Osteocyte (in vitro differentiated cells): ENCODE data around the gene NAALAD2. TPM values are rescaled to one million over a fixed set of nuclear protein-coding genes. Genes with fewer than 3 reads are reported as not detected.

Experiments used
- DNase-seq: peaks from one replicate; pipeline ENCODE4 v3.0.0; 2021; ENCODE audit warnings: mixed read lengths; ENCODE audit not compliant: unreplicated experiment; ENCODE audit errors: extremely low spot score
- H3K27ac Mint-ChIP-seq: one replicate; pipeline ENCODE4 v1.8.0; 2021; ENCODE audit warnings: mild to moderate bottlenecking, mixed read lengths; ENCODE audit not compliant: unreplicated experiment
- H3K27me3 Mint-ChIP-seq: one replicate; pipeline ENCODE4 v1.8.0; 2021; ENCODE audit warnings: mixed read lengths; ENCODE audit not compliant: unreplicated experiment
- H3K36me3 Mint-ChIP-seq: one replicate; pipeline ENCODE4 v1.8.0; 2021; ENCODE audit warnings: mixed read lengths; ENCODE audit not compliant: unreplicated experiment
- H3K4me1 Mint-ChIP-seq: one replicate; pipeline ENCODE4 v1.8.0; 2021; ENCODE audit warnings: mixed read lengths; ENCODE audit not compliant: unreplicated experiment
- H3K4me3 Mint-ChIP-seq: one replicate; pipeline ENCODE4 v1.8.0; 2021; ENCODE audit warnings: mild to moderate bottlenecking, moderate library complexity, mixed read lengths; ENCODE audit not compliant: unreplicated experiment
- H3K9me3 Mint-ChIP-seq: one replicate; pipeline ENCODE4 v1.8.0; 2021; ENCODE audit warnings: mixed read lengths; ENCODE audit not compliant: unreplicated experiment
- CTCF ChIP-seq: fragments of 200-600 bp; sonication (generic); IDR thresholded peaks from 2 replicates; pipeline ENCODE4 v1.5.0; 2021; ENCODE audit warnings: antibody characterized with exemption, mild to moderate bottlenecking, moderate library complexity
- total RNA-seq: library from RNA; stranded (reverse); gene quantifications from 2 replicates; pipeline ENCODE4 v1.2.1, GENCODE V29; 2021

The NAALAD2 gene
- total RNA-seq, 1 donor from 2014 or later: 5.5 TPM

DNA sequence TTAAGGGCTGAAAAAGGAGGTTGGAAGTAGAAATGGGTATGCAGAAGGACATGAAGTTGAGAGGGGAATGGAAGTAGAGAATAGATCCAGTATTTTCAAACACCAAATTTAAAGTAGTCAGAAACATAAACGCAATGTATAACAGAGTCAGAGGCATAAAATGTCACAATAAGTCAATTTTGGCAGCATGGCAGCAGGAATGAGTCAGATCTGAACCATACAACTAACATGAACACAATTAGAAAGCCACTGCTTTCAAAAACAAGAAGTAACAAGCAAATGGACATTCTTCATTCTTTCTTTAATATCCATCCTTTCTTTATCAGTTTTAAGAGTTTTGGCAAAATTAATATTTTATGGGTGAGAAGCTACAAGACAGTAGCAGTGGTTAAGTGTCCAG, 85.9 kb downstream of the NAALAD2 start:
- H3K36me3 Mint-ChIP-seq: peaks cover 3% of the 10 kb centered on the region
- H3K4me3 Mint-ChIP-seq: no peak overlapping the region
- peak overlapping the region; percentile 6 for H3K27ac Mint-ChIP-seq
- H3K9me3 Mint-ChIP-seq: no peaks in the 10 kb centered on the region
- peaks cover 53% of the 10 kb centered on the region for H3K4me1 Mint-ChIP-seq
- DNase-seq: no peak
- H3K27me3 Mint-ChIP-seq: no peaks in the 10 kb centered on the region
- TF ChIP-seq CTCF: no peak

- DNase-seq: no peak
- TF ChIP-seq CTCF: no peak
- H3K27ac Mint-ChIP-seq: peak overlapping the region; percentile 97
- no peaks in the 10 kb centered on the region for H3K36me3 Mint-ChIP-seq
- H3K27me3 Mint-ChIP-seq: no peaks in the 10 kb centered on the region
- no peaks in the 10 kb centered on the region for H3K9me3 Mint-ChIP-seq
- H3K4me3 Mint-ChIP-seq: peak overlapping the region; percentile 97
- H3K4me1 Mint-ChIP-seq: peaks cover 45% of the 10 kb centered on the region
Measured at GRCh38 chr11:90221803-90222458, 87.5 kb downstream of the NAALAD2 start.

GRCh38 chr11:90222459-90223247, 88.2 kb downstream of the NAALAD2 start, which contains the start of gene CHORDC1:
Gene CHORDC1 (minus strand): TSS chr11:90223049. CDS start chr11:90222954, 95 bp downstream.
- peak; percentile 95 for DNase-seq
- H3K9me3 Mint-ChIP-seq: no peaks in the 10 kb centered on the region
- no peaks in the 10 kb centered on the region for H3K36me3 Mint-ChIP-seq
- H3K4me3 Mint-ChIP-seq: peak within 1 kb of the TSS; percentile 97
- H3K27ac Mint-ChIP-seq: peak within 1 kb of the TSS; percentile 97
- no peak for TF ChIP-seq CTCF
- H3K27me3 Mint-ChIP-seq: no peaks in the 10 kb centered on the region
- H3K4me1 Mint-ChIP-seq: peaks cover 42% of the 10 kb centered on the region

DNA sequence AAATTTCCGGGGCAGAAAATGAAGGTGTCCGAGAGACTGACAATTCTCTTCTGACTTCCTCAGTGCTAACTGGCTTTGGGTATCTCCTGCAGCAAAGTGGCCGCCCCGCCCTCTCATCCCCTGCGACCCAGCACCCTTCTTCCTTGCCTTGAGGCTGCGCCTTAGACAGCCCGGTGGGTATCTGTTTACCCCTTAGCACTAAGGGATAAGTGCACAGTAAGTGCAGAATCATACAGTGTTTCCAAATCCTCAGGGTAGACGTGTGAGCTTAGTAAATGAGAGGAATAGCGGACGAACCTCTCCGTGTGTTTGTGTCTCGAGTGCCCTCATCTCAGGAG, 88.8 kb downstream of the NAALAD2 start:
- Mint-ChIP-seq H3K27me3 (no peaks in the 10 kb centered on the region), H3K27ac (peak overlapping the region; percentile 88), H3K4me1 (peaks cover 38% of the 10 kb centered on the region), H3K36me3 (no peaks in the 10 kb centered on the region), H3K9me3 (no peaks in the 10 kb centered on the region), H3K4me3 (peak overlapping the region; percentile 97)
- no peak for TF ChIP-seq CTCF
- no peak for DNase-seq

GRCh38 chr11:90228056-90228455, 93.6 kb downstream of the NAALAD2 start:
- H3K4me3 Mint-ChIP-seq: no peak overlapping the region
- H3K27ac Mint-ChIP-seq: no peak overlapping the region
- no peak for DNase-seq
- H3K36me3 Mint-ChIP-seq: no peaks in the 10 kb centered on the region
- H3K27me3 Mint-ChIP-seq: peaks cover 28% of the 10 kb centered on the region
- peaks cover 10% of the 10 kb centered on the region for H3K4me1 Mint-ChIP-seq
- no peaks in the 10 kb centered on the region for H3K9me3 Mint-ChIP-seq
- TF ChIP-seq CTCF: no peak
